NCI-H2196 treated with DMSO at 0.1 percent for 48 hours (cell line): ENCODE data around the gene TMEM221.
A peak's percentile ranks its signal among the peaks of the same experiment; 100 is the strongest.

ENCODE experiments used
- DNase-seq: peaks from one replicate; lab custom pipeline; 2025; ENCODE audit not compliant: unreplicated experiment; lab: John Stamatoyannopoulos, UW

Gene TMEM221

DNA sequence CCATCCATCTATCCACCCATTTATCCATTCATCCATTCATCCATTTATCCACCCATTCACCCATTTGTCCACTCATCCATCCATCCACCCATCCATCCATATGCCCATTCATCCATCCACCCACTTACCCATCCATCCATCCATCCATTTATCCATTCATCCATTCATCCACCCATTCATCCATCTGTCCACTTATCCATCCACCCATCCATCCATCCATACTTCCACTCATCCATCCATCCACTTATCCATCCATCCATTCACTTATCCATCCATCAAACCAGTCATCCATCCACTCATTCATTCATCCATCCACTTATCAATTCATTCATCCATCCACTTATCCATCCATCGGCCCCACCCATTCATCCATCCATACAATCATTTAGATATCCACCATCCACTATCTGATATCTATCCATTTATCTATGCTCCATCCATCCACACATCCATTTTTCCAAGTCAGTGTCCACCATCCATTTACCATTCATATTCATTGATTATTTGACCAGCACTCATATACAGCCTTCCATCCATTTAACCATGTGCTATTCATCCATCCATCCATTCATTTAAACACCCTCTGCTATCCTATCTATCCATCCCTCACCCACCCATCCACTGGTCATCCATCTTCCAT lies 2.8 kb downstream of the TMEM221 start:
- no peak for DNase-seq

DNA sequence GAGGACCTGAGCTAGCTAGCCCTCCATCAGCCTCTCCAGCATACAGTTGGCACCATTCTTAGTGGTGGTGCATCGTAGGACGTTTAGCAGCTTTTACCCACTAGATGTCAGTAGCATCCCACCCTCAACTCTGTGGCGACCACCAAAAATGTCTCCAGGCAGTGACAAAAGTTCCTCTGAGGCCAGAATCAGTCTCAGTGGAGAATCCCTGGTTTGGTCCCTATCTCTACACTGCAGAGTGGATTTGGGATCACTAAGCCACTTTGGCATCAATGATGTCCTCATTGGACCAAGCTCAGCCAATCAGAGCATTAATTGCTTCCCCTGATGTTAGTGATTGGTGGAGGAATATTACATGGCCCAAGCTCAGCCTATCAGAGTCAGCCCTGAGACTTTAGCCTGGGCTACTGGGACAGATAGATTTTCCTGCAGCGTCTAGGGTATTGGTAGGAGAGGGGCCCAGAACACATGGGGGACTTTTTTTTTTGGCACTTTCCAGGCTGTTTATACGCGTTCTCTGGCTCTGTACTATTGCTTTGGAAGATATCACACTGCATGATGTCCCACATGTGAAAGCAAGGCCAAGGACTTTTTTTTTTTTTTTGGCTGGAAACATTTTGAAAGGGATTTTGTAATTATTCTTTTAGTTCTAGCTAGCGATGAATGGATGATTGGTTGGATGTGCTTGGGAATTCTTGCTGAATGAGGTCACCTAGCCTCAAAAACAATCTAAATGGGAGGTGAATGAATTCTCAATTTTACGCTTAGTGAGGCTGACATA lies 7.0 kb downstream of the TMEM221 start:
- peak; percentile 13 for DNase-seq

DNA sequence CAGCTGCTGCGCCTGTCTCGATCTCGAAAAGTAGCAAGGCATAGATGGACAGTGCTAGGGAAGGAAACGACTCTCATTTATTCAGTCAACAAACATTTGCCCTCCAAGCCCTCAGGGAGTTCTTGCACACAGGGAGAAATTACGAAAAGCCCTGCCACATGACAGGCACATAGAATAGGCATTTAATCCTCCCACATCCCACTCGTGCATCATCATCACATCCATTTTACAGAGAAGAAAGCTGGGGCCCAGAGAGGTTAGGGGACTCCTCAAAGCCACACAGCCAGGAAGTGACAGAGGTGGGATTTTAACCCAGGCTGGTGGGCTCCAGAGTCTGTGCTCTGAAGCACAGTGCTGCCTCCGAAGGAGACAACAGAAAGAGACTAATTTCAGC lies 11.6 kb downstream of the TMEM221 start:
- no peak for DNase-seq

DNA sequence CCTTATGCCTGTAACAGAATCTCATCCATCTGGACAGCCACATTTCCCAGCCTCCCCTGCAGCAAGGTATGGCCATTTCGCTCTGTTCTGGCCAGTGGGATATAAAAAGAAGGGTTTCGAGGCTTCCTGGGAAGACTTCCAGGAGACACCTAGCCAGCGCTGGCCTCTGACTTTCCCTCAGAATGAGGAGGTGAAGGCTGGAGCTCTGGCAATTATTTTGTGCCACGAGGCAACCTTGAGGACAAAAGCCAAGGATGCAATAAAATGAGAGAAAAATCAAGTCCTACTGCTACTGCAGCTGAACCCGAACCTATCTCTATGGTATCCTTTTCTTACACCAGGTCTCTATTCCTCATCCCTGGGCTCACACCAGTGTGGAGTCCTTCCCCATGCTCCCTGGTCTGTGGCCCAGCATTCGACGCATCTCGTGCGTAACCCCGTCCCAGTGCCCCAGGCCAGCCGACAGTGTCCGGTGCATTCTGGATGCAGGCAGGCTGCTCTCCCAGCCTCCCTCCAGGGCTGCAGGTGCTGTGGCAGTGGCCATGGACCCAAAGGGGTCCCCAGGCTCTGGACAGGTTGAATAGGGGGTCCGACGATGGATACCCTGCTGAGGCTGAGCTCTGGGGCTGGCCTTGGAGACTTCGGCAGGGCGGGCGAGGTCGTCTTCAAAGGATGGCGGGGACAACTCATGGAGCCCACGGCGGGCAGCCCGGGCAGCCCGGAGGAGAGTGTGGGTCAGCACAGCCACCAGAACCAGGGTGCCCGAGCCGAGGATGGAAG lies 12.2 kb downstream of the TMEM221 start:
- DNase-seq, result no peak

DNA sequence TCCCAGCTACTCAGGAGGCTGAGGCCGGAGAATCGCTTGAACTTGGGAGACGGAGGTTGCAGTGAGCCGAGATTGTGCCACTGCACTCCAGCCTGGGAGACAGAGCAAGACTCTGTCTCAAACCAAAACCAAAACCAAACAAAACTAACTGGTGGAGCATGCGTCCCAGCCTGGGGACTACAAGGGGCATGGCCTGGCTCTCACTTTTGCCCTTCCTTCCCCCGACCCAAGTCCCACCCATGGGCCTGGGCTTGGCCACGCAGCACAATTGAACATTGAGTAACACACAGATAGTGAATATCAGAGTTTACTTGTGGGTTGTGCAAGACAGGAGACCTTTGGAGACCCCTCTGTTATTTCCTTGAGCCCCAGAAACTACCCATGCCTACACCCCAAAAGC lies 13.2 kb downstream of the TMEM221 start:
- no peak for DNase-seq

DNA sequence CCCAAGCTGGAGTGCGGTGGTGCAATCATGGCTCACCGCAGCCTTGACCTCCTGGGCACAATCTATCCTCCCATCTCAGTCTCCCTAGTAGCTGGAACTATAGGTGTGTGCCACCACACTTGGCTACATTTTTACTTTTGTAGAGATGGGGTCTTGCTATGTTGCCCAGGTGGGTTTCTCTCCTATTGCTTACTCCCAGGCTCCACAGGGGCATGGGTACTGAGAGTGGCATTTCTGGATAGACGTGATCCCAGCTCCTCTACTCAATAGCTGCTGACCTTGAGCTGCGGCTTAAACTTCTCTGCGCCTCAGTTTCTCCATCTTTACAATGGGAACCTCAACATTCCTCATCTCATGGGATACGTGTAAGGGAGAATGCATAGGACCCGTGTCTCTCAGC lies 17.1 kb downstream of the TMEM221 start:
- no peak for DNase-seq

DNA sequence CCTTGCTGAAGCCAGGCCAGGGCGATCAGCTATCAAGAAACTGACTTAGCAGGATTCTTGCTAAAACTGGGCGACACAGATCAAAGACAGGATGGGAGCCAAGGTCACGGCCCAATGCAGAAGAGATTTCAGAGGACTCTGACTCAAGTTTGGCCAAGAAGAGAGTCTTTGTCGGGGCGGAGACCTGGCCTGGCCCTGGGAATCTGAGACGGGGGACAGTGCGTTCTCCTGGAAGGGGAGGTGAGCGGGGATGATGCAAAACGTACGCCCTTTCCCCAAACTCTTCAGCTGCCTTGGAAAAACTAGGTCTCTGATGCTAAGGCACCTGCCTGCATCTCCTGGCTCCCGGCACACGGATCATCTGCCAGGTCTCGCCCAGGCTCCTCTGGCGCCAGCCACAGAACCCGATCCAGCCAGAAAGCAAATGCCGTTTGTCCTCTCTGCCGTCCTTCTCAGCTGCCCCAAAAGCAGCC lies 18.8 kb downstream of the TMEM221 start:
- DNase-seq, result no peak

DNA sequence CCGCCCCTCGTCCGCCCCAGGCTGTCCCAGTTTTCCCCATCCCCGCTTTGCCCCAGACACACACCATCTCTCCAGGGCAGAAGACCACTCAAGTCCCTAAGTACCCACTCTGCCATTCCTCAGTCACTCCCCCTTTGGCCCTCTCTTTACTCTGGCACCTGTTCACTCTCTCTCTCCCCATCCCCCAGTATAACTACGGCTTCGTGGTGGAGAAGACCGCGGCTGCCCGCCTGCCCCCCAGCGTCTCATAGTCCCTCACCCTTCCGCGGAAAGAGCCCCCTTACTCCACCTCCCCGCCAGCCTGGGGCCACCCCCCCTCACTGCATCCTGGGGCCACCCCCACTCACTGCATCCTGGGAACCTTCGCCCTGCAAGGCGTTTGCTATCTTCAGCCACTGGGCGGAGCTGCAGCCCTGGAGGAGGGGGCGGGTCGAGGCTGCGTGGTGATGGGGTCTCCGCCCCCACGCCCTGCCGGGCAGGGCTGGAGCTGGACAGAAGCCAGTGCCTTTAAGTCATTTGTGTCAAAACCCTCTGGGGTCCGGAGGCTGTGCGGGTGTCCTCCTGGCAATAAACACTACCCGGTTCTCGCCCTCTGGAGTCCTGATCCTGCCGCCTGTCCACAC lies 23.6 kb downstream of the TMEM221 start:
- no peak for DNase-seq

DNA sequence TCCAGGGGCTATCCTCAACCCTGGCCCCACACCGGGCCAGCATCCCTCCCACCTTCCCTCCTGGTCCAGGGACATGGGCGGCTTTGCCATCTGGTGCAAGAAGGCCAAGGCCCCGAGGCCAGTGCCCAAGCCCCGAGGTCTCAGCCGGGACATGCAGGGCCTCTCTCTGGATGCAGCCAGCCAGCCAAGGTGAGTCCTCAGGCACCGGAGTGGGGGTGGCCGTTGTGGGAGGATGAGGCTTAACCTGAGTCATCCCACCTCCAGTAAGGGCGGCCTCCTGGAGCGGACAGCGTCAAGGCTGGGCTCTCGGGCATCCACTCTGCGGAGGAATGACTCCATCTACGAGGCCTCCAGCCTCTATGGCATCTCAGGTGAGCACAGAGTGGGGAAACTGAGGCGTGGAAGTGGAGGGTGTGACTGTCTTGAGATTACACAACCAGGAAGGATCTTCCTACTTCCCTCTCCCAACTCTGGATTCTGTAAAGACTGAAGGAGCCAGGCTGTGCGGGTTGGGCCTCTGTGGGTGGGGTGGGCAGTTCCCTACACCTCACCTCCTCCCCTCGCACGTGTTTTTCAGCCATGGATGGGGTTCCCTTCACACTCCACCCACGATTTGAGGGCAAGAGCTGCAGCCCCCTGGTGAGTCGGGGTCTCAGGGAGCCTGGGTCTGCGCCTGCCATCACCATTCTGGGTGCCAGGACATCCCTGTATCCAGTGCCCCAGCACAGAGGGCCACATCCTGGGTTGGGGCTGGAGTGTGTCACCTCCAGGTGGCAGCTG lies 24.8 kb downstream of the TMEM221 start:
- DNase-seq, result no peak

DNA sequence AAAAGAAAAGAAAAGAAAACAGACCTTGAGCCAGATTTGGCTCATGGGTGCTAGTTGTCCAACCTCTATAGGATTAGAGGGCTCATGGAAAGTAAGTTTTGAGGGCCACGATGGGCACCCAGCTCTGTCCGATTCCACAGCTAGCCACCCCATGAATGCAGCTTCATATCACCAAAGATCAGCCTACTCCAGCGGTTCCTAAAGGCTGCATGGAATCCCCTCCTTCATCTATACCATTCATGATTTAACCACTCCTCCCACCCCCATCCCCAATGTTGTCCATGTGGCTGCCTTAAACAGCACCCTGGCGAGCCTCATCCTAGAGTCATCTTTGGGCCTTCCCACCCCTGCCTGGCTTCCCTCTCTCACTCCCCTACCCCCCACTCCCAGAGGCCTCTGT lies 26.5 kb downstream of the TMEM221 start:
- no peak for DNase-seq

DNA sequence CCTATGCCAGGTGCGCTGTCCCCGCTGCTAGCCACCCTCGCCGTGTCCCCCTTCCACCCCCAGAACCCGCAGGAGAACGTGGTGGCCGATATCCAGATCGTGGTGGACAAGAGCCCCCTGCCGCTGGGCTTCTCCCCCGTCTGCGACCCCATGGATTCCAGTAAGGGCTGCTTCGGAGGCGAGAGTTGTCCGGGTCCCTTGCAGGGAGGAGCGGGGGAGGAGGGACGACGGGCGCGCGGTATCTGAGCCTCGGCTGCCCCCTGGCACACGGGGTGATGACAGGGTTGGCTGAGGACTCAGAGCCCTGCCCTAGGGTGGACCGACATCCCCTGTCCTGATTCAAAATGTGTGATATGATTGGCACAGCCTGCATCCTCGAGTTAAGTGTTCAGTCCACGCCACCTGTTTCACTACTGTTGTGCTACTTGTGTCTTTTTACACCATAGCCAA lies 28.0 kb downstream of the TMEM221 start:
- peak; percentile 22 for DNase-seq

DNA sequence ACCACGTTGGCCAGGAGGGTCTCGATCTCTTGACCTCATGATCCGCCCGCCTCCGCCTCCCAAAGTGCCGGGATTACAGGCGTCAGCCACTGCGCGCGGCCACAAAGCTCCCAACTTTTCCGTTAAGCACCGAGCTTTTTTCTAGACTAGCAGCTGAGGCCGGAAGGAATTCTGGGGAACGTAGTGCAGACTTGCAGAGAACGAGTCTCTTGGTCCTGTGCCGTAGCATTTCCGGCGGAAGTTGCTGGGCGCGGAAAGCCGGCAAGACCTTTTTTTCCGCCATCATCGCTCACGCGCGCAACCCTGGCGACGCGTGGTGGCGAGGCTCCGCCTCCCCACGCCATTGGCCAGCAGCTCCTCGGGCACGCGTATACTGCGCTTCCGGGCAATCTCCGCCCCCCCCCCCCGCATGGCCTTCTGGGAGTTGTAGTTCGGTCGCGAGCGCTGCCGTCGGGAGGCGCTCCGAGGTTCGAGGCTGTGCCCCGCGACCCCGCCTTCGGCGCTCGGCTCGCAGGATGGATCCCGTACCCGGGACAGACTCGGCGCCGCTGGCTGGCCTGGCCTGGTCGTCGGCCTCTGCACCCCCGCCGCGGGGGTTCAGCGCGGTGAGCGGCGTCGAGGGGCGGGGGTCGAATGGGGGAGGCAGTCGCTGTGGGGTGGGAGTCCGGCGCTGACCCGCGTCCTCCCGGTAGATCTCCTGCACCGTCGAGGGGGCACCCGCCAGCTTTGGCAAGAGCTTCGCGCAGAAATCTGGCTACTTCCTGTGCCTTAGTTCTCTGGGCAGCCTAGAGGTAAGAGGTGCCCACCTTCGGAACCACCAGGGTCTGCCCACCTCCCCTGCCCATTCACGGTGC lies 28.6 kb downstream of the TMEM221 start, which contains the start of gene MVB12A:
Gene MVB12A, plus strand, starts transcription at position 427 of the 854 bp plus-strand sequence. Its CDS starts 89 bp downstream, at position 516.
- peak; percentile 97 for DNase-seq

DNA sequence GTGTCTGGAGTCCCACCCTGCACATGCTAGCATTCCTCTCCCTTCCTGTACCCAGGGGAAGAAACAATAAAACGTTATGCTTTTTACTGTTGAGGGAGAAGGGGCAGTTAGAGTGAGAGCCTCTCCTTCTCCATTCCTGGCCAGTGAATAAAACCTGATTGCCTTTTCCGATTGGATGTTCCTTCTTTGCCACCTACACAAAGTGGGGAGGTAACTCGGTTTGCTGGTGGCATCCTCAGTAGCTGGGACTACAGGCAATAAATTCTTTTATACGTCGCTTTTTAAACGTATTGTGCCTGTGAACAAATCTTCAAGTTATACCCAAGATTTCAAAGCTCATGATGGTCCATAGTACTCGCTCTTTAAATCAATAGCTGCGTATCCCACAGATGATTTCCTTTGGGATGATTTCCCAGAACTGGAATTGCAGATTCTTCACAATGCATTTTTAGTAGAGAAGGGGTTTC lies 29.3 kb downstream of the TMEM221 start:
- no peak for DNase-seq

DNA sequence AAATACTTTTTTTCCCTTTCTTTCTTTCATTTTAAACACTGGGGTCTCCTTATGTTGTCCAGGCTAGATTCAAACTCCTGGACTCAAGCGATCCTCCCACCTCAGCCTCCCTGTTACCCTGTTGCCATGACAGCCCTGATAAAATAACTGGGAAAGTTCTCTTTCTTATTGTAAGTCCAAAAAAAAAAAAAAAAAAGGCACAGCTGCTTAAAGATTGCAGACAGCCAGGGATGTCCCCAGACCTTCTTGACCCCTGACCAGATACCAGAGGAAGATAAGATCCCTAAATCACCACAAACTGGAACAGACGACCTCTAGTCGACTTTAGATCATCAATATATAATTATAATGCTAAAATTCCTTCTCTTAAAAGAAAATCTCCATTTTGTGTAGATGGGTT lies 29.8 kb downstream of the TMEM221 start:
- no peak for DNase-seq

DNA sequence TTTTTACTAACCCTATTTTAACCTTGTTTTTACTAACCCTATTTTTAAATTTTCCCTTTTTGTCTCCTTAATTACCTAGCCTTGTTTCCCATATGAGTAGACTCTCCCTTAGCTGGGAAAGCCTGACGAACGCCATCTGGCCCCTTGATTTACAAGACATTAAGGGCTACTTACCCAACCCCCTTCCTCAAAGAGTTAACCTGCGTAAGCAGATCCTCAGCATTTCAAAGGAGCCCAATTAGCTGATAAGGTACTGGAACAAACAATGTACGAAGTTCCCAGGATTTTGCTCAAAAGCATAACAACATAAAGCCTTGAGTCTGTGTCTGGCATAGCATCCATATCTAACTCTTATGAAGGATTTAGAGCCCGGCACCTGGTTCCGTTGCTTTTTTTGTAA lies 33.3 kb downstream of the TMEM221 start:
- DNase-seq, result no peak

DNA sequence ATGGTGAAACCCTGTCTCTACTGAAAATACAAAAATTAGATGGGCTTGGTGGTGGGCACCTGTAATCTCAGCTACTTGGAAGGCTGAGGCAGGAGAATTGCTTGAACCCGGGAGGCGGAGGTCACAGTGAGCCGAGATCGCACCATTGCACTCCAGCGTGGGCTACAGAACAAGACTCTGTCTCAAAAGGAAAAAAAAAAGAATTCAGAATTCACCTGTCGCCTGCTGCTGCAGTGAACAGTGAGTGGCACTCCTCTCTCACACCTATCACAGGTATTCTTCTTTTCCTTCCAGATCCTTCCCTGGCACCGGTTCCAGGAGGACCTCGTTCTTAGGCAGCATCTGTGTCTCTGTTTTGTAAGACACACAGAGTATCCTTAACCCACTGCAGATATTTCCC lies 34.4 kb downstream of the TMEM221 start:
- no peak for DNase-seq

DNA sequence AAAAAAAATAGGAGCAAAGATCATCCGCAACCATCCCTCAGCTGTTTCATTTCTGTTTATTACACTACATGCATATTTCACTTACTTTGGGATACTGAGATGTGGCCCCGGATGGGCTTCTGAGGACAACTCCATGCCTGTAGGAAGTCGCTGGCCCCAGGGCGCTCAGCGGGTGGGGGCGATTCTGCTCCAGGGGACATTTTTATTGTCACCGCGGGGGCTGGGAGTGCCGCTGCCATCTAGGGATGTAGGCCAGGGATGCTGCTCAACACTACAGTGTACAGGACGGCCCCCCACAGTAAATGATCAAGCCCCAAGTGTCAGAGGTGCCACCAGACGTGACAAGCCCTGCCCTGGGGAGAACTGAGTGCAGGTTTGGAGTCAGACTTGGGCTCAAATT lies 36.7 kb downstream of the TMEM221 start:
- no peak for DNase-seq

DNA sequence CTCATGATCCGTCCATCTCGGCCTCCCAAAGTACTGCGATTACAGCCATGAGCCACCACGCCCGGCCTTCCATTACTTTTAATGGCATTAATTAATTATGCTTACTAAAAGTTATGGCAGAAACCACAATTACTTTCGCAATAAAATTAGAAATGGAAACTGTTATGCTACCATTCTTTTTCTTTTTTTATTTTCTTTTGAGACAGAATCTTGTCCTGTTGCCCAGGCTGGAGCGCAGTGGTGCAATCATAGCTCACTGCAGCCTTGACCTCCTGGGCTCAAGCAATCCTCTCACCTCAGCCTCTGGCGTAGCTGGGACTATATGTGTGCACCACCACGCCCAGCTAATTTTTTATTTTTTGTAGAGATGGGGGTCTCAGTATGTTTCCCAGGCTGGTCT lies 38.5 kb downstream of the TMEM221 start:
- no peak for DNase-seq

DNA sequence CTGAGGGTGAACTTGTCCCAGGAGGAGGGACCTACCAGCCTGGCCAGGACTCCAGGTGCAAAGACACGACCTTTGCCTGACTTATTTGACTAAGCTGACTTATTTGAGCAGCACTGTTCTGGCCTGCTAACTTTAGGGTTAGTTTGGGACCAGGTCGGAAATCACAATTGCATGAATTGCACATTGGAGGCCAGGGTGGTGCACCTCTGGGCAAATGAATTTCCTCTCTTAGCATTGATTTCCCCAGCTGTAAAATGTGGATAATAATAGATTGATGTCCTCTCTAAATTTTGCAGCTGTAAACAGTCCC lies 41.6 kb downstream of the TMEM221 start:
- DNase-seq, result no peak
